Measurements from ENCODE around the gene MAFG. TPM values are rescaled to one million over a fixed set of nuclear protein-coding genes. Genes with fewer than 3 reads are reported as not detected.

Gene MAFG
- total and polyA plus RNA-seq, 7 donors, result 21.6 to 74.2 (median 46.0) TPM

GRCh38 chr17:81961521-81962498 is 34.3 kb upstream of the MAFG start:
- ATAC-seq (peak in 3 of 4 donors; percentile 1 to 18 (median 9)), DNase-seq (peak in 1 of 2 donors; percentile 58)
- WGBS, 3 donors, result 17 to 26% (median 18%) methylated on average over 48 to 82 of the region's 82 CpGs
- Histone ChIP-seq H3K4me3 (peak overlapping the region; percentile 55), H3K27ac (peak overlapping the region; percentile 86), H3K27me3 (ENCODE audit: insufficient read depth in 3 of 3, low read length in 2 of 3) (peaks cover 0 to 23% (median 3%) of the 10 kb centered on the region in 3 donors), H3K4me1 (peaks cover 27% of the 10 kb centered on the region), H3K9me3 (no peaks in the 10 kb centered on the region), H3K36me3 (ENCODE audit: insufficient read depth in 1 of 2, low read depth in 1 of 2) (no peaks in the 10 kb centered on the region)
- intact Hi-C loops (cut with DNase I), result loop anchor here (5.0 kb wide), 2 partner anchors 40 to 190 kb away; no protein-coding TSS in a partner anchor
- TF ChIP-seq CTCF (IDR thresholded peaks at IDR 0.05), result no peak

- H3K27me3 ChIP-seq (ENCODE audit: insufficient read depth in 3 of 3, low read length in 2 of 3), result peaks cover 0 to 23% (median 3%) of the 10 kb centered on the region in 3 donors
- 0 to 1% (median 0%) methylated on average over 6 to 64 of the region's 65 CpGs for WGBS, 3 donors
These were observed 33.6 kb upstream of the MAFG start, which contains the start of gene NOTUM for GRCh38 chr17:81961087-81961511. Gene NOTUM (minus strand): TSS chr17:81961187. CDS start chr17:81960909, 278 bp downstream.

GRCh38 chr17:81960130-81960958 is 32.8 kb upstream of the MAFG start:
- intact Hi-C loops (cut with DNase I), result loop anchor here (5.0 kb wide), 2 partner anchors 42 to 192 kb away; no protein-coding TSS in a partner anchor
- no peak for TF ChIP-seq CTCF (IDR thresholded peaks at IDR 0.05)
- H3K27ac ChIP-seq, result no peak overlapping the region
- ATAC-seq (peak in 3 of 4 donors; percentile 1 to 8 (median 6)), DNase-seq (no peak)
- H3K36me3 ChIP-seq (ENCODE audit: insufficient read depth in 1 of 2, low read depth in 1 of 2), result no peaks in the 10 kb centered on the region
- peak overlapping the region; percentile 66 for H3K4me3 ChIP-seq
- no peaks in the 10 kb centered on the region for H3K9me3 ChIP-seq
- 2 to 4% (median 3%) methylated on average over 58 to 98 of the region's 98 CpGs for WGBS, 3 donors
- H3K27me3 ChIP-seq (ENCODE audit: insufficient read depth in 3 of 3, low read length in 2 of 3), result peaks cover 0 to 23% (median 3%) of the 10 kb centered on the region in 3 donors
- peaks cover 27% of the 10 kb centered on the region for H3K4me1 ChIP-seq

More at GRCh38 chr17:81961087-81961511, 33.6 kb upstream of the MAFG start, which contains the start of gene NOTUM:
- Histone ChIP-seq H3K27ac (peak within 1 kb of the TSS; percentile 86), H3K9me3 (no peaks in the 10 kb centered on the region), H3K4me3 (peak within 1 kb of the TSS; percentile 66), H3K4me1 (peaks cover 27% of the 10 kb centered on the region), H3K36me3 (ENCODE audit: insufficient read depth in 1 of 2, low read depth in 1 of 2) (no peaks in the 10 kb centered on the region)
- ATAC-seq (peak; percentile 34 to 51 (median 44)), DNase-seq (peak; percentile 54 to 62)
- TF ChIP-seq CTCF (IDR thresholded peaks at IDR 0.05), result peak; percentile 38
- intact Hi-C loops (cut with DNase I), result loop anchor here (5.0 kb wide), 2 partner anchors 41 to 191 kb away; no protein-coding TSS in a partner anchor

- DNase-seq (peak; percentile 75 to 88), ATAC-seq (peak; percentile 82 to 87 (median 84))
- H3K27ac ChIP-seq, result no peak overlapping the region
- peak; percentile 90 for TF ChIP-seq CTCF (IDR thresholded peaks at IDR 0.05)
- no peaks in the 10 kb centered on the region for H3K36me3 ChIP-seq (ENCODE audit: insufficient read depth in 1 of 2, low read depth in 1 of 2)
- intact Hi-C loops (cut with DNase I), result loop anchor here (1.0 to 5.0 kb wide), 4 partner anchors 43 to 193 kb away; no protein-coding TSS in a partner anchor
- 1 to 3% (median 2%) methylated on average over 50 to 112 of the region's 112 CpGs for WGBS, 3 donors
- H3K27me3 ChIP-seq (ENCODE audit: insufficient read depth in 3 of 3, low read length in 2 of 3), result peaks cover 0 to 23% (median 3%) of the 10 kb centered on the region in 3 donors
- peaks cover 27% of the 10 kb centered on the region for H3K4me1 ChIP-seq
- H3K9me3 ChIP-seq, result no peaks in the 10 kb centered on the region
- H3K4me3 ChIP-seq, result peak overlapping the region; percentile 66
These were observed 32.0 kb upstream of the MAFG start for GRCh38 chr17:81959362-81960129.

All from psoas muscle (tissue), 8 donors.